GM21423 (cell line): Measurements from ENCODE around the gene ANK2.

Experiments
- ATAC-seq: cut with Tn5 transposase; IDR thresholded peaks from one replicate; pipeline ENCODE4 v1.9.1; 2021; ENCODE audit warnings: mild to moderate bottlenecking, moderate library complexity; ENCODE audit not compliant: unreplicated experiment

Gene ANK2

DNA sequence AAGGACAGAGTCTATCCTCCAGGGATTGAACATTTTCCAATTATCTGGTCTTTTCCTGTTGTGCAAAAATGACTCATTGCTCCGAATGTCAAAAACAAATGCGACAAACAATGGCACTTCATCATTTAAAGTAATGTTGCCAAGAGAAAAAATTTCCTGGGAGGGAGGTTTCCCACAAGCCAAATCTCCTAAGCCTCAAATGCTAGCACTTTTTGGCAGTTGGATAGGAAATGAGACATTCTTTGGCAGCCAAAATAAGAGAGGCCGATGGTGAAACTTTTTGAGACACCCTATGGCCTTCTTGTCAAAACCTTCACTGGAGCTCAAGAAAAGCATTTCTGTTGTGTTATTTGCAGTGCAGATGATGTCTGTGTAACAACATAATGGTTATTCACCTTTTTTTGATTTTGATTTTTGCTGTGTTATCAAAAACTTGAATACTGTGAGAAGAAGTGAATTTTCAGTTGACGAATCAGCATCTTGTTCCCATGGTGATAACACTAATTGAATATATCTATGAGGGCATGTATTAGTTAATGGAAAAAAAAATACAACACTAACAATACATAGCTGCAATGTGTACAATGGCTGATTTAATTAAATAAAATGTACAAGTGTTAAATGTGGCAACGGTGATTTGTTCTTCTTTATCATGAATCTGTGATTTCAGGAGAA lies 333.8 kb downstream of the ANK2 start:
- ATAC-seq = no peak

DNA sequence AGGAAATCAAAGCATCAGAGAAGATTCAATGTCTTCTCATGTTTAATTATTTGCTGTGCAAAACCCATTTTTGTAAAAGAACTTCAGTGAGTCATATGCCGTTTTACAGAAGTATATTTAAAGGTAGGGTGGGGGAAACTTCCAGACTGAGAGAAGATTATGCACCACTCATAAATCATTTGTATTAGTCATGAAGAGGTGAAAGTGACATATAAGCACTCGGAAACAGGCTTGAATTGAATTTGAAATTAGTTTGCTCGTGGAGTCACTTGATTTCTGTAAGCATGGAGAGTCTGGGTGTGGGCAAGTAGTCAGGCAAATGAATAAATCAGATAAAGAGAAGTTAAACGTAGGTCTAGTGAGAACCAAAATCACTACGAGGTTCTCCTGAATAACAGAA lies 335.1 kb downstream of the ANK2 start:
- ATAC-seq = no peak

DNA sequence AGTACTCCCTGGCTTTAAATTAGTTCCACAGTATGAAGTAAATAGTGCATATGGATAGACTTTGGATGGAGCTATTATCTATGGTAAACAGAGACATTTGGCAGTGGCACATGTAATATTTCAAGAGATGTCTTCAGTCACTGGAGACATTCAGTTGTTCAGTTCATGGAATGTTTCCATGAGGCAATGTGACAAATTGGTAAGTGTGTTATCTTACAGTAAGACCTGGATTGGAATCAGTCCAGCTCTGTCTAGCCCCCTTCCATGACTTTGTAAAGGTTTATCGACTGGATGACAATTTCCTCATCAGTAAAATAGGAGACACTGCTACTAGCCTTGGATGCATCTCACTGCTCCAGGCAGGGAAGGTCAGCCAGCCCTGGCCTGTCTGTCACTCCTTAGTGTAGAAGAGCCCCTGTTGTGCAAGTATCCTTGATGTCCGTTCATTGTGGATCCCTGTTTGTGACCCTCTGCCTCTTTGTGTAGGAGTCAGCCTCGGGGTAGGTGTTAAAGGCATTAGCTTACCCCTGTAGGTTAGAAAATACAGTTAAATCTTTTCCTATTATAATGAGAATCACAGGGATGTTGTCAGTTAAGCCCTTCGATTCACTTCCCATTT lies 335.9 kb downstream of the ANK2 start:
- no peak for ATAC-seq

DNA sequence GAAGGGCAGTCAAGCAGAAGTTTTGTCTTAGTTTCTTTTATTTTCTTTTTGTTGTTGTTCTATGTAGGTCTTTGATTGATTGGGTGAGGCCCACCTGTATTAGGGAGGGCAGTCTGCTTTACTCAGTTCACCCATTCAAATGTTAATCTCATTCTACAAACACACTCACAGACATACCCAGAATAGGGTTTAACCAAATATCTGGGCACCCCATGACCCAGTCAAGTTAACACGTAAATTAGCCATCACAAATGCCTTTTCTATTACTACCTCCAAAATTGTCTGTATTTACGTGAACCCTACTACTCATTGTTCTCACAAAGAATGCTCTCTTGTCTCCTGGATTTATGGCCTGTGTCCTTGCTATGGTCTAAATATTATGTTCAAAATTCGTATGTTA lies 339.7 kb downstream of the ANK2 start:
- no peak for ATAC-seq

DNA sequence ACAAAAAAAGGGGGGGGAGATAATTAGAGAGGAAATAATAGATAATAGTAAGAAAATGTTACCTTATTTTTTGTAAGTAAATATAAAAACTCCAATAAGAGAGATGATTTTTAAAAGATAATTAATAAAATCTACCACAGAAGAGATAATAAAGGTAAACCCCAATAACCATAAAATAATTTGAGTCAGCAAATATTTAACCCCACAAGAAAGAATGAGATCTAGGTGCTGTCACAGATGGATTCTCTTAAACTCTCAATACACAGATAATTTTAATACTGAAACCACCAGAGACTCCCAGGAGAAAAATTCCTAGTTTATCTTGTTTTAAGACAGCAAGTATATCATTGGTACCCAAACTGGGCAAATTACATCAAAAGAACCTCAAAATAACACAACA lies 341.4 kb downstream of the ANK2 start:
- ATAC-seq = no peak

DNA sequence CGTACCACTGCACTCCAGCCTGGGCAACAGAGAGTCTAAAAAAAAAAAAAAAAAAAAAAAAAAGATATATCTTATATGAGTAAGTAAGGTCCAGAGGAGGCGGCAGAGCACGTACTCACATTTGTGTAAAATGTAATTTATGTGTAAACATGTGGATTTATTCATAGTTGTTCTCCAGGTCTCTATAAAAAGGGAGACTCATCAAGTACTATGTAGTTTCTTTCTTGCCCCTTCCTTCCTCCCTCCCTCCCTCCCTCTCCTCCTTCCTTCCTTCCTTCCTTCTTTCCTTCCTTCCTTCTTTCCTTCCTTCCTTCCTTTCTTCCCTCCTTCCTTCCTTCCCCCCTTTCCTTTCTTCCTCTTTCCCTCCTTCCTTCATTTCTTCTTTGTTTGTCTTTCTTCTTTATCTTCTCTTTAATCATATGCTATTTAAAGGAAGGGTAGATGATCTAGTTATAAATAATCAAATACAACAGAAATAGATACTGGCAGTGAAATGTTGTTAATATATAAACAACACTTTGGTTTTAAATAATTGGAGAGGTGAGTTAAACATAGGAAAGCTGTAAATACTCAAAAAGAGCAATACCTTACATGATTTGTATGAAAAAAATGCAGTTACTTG lies 344.8 kb downstream of the ANK2 start:
- ATAC-seq = no peak

DNA sequence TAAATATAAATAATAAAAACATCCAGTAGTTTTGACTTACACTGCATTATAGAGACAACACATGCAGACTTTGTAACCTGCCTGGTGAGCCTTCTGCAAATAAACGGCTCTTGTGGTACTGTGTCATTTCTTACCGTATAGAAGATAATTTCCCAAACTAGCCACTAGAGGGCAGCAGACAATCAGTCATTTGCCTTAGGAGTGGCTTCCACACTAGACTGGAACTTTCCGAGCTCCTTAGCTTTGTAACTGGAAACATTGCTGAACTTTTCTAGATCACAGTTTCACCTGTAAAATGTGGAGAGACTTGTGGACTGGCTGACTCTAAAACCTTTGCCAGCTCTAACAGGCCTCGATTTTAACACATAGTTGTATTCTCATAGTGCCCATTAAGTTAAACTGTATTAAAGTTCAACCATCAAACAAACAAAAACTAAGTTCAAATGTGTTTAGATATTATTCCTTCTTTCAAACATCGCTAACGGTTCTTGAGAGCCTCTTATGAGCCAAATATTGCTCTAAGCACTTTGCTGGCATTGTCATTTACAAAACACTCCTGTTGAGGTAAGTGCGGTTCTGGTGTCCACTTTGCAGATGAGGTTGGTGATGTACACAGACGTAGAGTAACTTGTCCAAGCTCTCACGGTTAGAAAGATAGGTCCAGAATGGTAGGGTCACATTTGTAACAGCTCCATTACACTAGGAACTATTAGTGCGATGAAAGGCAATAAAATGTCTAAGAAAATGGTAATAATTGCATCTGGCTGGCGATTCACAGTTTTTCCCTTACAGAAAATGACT lies 345.5 kb downstream of the ANK2 start:
- ATAC-seq = peak; percentile 88

DNA sequence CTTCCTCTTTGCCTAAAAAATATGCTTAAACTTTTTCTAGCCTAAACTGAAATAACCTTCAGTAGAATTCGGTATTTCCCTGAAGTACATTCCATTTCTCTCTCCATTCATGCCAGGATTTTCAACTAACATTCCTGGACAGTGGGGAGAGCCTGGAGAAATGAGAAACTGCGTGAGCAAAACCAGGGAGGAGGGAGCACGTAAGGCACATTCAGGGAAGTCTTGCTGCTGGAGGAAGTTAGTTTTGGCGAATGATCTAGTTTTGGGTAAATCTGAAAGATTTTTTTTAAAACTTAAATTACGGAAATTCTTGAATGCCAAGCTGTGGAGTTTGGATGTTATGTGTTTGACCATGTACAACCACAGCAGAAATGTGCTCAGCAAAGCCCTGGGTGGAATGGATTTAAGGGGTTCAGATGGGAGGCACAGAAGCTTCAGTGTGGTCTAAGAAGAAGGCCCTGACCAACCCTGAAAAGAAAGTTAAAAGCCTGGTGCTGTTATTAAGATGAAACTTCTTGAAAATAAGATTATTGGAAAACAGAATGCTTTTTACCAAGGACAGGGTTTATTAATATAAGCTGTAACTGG lies 347.8 kb downstream of the ANK2 start:
- no peak for ATAC-seq

DNA sequence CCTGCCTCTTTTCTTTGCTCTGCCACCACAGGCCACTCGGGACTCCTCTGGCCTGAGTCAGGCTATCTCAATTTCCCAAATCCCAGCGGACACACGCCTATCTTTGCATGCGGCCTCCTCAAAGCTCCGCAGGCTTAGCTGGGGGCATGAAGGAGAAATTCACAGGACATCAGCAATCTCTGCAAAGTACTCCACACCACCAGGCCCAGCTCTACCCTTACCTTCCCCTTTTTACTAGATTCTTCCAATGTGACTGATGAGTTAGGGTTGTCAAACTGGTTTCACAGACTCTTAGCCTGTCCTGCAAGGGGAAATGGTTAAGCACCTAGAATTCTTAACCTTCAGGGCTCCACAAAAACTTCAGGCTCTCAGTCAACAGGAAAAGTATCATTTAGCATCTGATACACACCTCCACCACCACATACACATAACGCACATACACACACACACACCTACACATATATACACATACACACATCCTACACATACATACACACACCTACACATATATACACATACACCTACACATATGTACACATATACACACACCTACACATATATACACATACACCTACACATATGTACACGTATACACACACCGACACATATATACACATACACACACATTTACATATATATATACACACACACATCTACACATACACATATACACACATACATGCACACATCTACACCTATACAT lies 349.1 kb downstream of the ANK2 start:
- no peak for ATAC-seq

DNA sequence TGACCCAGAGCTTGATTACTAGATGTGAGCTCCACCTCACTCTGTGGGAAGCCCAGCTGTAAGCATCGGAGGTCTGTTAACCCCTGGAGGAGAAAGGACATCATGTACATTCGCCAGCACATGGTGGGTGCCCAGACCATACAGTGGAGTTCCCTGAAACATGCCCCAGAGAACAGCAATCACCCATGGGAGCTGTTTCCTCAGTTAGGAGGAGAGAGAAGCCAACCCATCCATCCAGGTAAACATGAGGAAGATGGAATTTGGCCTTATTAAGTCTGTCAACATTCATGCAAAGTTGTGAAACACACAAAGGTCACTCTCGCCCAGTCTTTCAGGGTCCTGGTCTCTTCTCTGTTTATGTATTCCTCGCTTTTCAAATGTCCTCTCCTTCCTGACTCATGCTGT lies 354.7 kb downstream of the ANK2 start:
- no peak for ATAC-seq

DNA sequence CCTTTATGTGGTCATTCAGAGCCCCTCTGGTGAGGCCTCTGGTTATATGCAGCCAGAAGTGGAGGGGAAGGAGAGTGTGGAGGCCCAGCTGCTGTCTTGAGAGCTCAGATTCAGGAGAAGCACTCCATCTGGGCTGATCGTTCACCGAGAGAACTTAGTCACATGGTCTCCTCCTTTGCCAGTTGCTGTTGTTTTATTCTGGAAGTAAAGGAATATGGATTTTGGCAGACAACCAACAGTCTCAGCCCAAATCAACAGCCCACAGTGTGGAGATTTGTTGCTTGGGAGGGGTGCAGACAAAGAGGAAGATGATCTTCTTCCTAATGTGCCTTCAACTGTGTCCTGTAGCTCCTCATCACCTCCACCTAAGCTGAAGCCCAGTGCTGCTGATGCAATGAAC lies 355.4 kb downstream of the ANK2 start:
- no peak for ATAC-seq

DNA sequence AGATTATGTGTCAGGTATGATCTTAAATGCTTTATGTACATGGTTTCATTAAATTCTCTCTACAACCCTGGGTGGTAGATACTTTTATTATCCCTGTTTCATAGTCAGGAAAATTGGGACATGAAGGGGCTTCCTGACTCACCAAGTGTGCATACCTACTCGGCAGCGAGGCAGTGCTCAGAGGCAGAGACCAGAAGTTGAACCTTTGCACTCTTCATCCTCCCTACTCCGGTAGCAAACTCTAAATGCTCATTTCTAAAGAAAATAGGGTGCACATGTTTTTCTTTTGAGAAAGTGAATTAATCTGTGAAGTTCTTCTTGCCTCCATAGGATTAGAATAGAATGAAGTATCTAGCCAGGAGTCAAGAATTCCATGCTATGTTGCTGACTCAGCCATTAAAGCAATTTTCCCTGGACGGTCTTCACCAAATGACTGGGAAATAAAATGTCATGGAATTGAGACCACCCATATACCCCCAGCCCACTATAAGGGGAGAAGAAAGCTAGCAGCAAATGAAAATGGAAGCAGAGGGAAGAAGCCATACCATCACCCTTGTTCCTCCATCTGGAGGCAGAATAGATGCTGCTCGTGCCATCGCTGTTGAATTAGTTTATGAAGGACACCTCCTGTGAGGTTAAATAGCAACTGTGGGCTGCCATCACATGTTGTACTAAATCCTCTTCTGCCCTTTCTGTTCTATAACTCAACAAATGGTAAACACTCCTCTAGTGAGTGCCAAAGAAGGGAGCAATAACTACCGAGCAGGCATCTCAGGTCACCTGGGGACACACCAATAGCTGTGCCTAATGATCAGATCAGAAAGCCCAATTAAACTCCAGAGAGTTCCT lies 356.6 kb downstream of the ANK2 start:
- ATAC-seq = no peak

DNA sequence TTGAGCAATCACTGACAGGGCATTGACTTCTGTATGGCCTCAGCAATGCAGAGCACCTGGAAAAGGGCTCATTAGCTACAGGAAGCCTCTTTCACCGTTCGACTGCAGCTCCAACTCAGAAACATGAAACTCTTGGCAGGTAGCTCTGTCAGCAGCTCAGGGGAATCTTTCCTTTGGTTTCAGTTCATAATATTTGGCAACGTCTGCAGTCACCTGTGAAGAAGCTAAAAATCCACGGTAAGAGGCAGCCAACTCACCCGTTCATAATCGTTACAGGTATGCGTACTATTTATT lies 357.2 kb downstream of the ANK2 start:
- no peak for ATAC-seq

DNA sequence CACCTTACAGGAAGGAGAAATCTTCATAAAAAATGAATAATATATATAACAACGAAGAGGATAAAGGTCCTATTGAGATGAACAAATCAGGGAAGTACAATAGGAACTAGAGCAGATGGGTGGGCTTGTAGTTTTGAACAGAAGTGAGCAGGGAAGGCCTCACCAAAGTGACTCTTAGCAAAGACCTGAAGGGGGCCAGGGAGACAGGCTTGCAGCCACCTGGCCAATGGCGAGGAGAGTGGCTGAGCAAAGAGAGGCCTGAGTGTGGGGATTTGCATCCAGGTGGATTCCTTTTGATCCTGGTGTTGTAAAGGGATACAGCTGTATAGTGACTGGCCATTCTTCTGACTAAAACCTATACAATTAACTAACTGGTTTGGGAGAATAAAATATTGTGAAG lies 358.0 kb downstream of the ANK2 start:
- no peak for ATAC-seq

DNA sequence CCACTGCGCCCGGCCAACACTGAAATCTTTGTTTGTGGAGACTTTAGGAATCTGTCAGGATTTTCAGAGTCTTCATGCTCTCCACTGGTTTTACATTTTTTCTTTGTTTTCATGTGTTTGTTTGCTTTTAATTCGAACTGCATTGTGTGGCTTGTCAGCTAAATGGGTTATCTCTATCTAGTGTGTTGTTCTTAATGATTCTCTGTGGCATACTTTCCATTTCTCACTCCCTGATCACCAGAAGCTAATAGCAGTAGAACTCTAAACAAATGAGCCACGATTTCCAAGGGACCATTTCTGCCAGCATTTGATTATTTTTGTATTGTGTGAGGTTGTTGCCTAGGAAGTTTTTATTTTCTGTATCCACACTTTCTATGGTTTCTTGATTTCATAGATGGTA lies 359.7 kb downstream of the ANK2 start:
- no peak for ATAC-seq

DNA sequence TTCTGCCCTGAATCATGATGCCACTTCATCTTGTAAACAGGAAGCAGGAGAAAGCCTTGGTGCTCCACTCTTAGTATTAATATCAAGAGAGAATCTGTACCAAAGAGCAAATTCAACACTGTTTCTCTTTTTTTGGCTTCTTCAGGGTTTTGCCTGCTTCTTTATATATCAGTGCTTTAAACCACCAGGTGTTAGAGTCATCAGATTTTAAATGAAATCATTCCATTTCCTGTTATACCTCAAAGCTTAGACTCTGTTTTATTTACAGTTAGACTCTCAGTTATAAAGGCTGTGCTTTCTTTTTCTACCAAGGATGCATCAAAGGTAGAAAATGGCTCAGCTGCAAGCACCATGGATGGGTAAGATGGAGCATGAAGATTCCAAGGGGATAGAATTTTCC lies 361.2 kb downstream of the ANK2 start:
- no peak for ATAC-seq

DNA sequence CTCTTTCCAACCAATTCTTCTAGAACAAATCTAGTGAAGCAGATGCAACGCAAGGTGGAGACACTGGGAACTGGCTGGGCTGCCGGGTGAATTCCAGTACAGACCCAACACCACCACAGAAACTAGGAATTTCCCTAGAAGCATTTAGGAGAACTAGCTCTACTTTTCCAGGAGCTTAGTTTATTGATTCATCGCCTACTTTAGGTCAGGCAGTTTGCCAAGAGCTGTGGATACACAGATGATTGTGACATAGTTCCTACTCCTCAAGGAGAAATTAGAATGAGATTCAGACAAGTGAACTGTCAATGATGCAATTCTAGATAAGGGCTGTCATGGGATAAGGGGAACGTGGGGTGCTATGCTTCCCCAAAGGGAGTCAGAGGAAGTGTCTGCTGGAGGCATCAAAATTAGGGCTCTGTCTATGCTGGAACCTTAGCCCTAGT lies 362.1 kb downstream of the ANK2 start:
- no peak for ATAC-seq

DNA sequence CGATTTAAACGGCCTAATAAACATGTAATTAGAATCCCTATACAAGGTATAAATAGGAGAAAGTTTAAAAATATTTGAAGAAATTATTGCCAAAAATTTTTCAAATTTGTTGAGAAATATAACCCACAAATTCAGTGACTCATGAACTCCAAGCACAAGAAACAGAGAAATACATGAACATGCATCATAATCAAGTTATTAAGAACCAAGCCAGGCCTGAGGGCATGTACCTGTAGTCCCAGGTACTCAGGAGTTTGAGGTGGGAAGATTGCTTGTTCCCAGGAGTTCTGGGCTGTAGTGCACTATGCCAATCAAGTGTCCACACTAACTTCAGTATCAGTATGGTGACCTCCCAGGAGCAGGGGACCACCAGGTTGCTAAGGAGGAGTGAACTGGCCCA lies 370.2 kb downstream of the ANK2 start:
- ATAC-seq = no peak

DNA sequence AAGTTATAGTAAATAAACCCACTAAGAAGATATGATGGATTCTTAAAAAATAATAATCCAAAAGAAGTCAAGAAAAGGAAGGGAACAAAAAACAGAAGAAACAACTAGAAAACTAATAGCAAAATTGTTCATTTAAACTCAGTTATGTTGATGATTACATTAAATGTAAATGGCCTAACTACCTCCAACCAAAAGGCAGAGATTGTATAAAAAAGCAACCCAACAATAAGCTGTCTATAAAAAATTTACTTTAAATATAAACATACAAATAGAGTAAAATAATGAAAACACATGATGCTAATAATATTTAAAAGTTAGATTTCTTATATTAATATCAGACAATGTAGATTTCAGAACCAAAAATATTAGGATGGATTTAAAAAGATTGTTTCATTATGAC lies 371.5 kb downstream of the ANK2 start:
- no peak for ATAC-seq

DNA sequence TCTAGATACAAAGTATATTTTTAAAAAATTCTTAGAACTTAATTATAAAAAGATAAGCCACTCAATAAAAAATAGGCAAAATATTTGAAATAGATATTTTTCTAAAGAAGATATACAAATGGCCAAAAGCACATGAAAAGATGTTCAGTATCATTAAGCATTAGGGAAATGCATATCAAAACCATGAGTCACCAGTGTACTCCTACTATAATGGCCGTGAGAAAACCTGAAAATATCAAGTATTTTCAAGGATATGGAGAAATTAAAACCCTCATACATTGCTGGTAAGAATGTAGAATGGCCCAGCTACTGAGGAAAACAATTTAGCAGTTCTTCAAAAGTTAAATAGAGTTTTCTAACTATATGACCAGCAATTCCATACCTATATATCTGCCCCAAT lies 374.2 kb downstream of the ANK2 start:
- ATAC-seq = no peak
